GDM1 (cell line): ENCODE data around the gene TNNI2.
A peak's percentile ranks its signal among the peaks of the same experiment; 100 is the strongest.

Experiments
- DNase-seq: peaks from one replicate; lab custom pipeline; 2025; lab: John Stamatoyannopoulos, UW

Gene TNNI2

DNA sequence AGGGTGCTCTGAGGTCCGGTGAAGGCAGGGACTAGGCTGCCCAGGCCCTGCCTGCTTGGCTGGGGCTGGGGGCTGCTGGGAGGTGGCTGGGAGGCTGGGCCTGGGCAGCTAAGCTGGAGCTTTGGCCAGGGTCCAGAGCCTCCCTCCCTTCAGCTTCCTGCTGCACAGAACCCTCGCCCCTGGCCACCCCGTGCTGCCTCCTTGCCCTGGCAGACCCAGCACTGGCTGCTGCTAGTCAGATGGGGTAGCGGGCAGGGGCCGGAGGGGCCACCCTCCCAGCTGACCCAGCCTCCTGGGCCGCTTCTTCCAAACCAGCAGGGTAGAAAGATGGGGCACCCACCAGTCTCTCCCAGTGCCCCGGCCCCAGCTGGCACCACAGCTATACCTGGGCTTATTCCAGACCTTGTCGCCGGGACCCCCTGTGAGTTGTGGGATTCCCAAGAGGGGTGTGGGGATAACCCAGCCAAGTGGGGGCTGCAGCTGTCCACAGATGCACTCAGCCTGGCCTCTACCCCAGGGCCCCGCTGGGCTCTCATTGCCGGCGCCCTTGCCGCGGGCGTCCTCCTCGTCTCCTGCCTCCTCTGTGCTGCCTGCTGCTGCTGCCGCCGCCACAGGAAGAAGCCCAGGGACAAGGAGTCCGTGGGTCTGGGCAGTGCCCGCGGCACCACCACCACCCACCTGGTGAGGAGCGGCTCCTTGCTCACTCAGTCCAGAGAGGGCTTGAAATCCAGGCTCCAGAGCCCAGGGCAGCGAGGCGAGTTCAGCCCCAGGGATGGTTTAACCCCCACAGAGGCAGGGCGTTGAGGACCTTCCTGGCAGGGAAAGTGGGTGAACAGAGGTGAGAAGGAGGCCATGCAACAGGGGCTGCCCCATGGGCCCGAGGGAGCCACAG is 3.8 kb upstream of the TNNI2 start, which contains the start of gene SYT8:
TSS of gene SYT8 (plus strand) at position 212 of the 892 bp plus-strand sequence. CDS start at position 328, 116 bp downstream.
- DNase-seq: no peak

- no peak for DNase-seq
Measured at GRCh38 chr11:1835671-1836010, 3.1 kb upstream of the TNNI2 start.

DNA sequence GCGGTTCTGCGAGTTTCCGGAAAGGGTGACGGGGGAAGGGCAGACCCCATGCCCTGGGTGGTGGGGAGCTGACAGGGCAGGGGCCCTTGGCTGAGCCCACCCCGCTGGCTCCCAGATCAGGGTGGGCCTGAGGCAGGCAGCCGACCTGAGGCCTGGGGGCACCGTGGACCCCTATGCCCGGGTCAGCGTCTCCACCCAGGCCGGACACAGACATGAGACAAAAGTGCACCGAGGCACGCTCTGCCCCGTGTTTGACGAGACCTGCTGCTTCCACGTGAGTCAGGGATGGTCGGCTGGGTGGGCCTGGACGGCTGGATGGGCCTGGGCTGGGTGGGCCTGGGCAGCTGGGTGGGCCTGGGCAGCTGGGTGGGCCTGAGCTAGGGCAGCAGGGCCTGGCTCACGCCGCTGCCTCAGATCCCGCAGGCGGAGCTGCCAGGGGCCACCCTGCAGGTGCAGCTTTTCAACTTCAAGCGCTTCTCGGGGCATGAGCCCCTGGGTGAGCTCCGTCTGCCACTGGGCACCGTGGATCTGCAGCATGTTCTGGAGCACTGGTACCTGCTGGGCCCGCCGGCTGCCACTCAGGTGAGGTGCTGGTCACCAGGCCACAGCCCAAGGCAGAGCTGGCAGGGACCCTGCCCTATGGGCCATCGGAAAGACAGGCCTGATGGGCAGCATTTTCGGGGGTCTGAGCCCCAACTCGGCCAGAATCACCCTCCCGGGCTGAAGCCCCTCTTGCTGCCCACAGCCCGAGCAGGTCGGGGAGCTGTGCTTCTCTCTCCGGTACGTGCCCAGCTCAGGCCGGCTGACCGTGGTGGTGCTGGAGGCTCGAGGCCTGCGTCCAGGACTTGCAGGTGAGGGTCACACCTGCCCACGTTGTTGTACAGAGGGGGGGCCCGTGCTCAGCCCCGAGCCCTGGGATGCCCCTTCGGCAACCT is 2.5 kb upstream of the TNNI2 start:
- DNase-seq: no peak

- DNase-seq: peak; percentile 70
Measured at GRCh38 chr11:1837171-1838076, 1.4 kb upstream of the TNNI2 start.

GRCh38 chr11:1838077-1838425 is 730 bp upstream of the TNNI2 start:
- no peak for DNase-seq

DNA sequence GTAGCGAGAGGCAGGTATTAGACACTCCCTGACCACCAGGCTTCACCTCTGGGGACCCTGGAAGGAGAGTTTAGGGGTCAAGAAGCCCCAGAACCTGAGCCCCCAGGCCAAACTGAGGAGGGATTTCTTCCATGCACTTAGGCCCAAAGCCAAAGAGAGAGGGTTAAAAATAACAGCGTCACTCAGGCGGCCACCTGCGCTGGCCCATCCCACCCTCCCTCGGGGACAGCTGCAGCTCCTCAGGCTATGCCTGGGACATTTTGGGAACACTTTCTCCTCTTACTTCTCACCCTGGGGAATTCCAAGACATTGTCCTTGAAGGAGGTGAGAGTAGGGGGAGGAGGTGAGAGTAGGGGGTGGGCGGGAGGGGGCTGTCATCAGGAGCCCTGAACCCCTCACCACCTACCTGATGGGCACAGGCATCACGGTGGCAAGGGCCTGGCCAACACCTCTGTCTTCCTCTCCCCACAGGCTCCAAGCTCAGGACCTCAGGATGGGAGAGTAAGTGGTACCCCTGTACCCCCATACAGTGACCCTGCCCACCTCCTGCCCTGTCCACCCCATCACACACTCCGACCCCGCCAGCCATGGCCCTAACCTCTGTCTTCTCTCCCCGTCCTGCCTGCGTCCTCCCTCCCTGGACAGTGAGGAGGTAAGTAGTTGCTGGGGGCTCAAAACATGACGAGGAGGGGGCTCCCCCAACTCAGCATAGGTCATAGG is 583 bp downstream of the TNNI2 start:
- no peak for DNase-seq

DNA sequence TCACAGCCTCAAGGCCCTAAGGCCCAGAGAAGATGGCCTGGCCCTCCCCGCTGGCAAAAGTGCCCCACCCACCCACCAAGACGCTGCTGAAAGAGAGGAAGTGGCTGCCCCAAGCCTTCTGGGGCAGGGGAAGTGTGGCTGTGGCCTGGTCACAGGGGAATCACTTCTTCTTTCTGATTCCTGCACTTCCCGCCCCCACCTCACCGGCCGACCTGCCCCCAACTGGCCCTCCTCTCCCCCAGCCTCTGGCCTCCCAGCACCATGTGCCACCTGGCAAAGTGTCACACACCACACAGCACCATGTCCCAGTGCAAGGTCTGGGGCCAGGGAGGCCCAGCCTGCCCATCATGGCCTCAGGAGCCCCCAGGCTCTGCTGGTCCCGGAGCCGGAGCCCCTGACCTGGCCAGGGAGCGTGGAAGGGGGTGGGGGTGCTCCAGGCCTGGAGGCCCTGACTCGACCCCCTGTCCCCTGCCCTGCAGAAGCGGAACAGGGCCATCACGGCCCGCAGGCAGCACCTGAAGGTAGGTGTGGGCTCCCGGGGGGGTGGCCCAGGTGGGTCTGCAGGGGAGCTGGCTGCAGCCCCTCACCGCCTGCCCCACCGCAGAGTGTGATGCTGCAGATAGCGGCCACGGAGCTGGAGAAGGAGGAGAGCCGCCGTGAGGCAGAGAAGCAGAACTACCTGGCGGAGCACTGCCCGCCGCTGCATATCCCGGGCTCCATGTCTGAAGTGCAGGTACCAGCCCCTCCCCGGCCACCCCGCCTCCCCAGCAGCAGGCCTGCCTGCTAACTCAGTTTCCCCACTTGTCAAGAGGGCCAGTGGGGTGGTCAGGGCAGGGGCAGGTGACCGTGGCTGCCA is 1.4 kb downstream of the TNNI2 start:
- peak; percentile 76 for DNase-seq

DNA sequence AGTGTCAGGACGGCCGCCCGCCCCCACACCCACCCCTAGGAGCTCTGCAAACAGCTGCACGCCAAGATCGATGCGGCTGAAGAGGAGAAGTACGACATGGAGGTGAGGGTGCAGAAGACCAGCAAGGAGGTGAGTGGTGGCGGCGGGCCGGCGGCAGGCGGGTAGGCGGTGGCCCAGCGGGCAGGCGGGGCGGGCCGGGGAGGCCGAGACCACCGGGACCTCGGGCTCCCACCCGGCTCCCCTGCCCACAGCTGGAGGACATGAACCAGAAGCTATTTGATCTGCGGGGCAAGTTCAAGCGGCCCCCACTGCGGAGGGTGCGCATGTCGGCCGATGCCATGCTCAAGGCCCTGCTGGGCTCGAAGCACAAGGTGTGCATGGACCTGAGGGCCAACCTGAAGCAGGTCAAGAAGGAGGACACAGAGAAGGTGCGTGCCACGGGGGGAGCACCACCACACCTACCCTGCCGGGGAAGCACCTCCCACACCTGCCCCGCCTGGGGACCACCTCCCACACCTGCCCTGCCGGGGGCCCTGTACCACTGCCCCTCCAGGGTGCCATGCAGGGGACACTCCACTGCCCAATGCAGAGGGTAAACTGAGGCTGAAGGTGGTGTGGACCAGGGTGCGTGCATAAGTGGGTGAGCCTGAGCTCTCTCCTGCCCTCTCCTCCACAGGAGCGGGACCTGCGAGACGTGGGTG is 2.1 kb downstream of the TNNI2 start:
- no peak for DNase-seq

- DNase-seq: no peak
Measured at GRCh38 chr11:1841511-1842148, 2.8 kb downstream of the TNNI2 start.

- DNase-seq: no peak
Measured at GRCh38 chr11:1842149-1843097, 3.6 kb downstream of the TNNI2 start.

GRCh38 chr11:1843098-1843473 is 4.3 kb downstream of the TNNI2 start:
- DNase-seq: no peak

GRCh38 chr11:1843796-1844195 is 5.0 kb downstream of the TNNI2 start:
- DNase-seq: no peak

DNA sequence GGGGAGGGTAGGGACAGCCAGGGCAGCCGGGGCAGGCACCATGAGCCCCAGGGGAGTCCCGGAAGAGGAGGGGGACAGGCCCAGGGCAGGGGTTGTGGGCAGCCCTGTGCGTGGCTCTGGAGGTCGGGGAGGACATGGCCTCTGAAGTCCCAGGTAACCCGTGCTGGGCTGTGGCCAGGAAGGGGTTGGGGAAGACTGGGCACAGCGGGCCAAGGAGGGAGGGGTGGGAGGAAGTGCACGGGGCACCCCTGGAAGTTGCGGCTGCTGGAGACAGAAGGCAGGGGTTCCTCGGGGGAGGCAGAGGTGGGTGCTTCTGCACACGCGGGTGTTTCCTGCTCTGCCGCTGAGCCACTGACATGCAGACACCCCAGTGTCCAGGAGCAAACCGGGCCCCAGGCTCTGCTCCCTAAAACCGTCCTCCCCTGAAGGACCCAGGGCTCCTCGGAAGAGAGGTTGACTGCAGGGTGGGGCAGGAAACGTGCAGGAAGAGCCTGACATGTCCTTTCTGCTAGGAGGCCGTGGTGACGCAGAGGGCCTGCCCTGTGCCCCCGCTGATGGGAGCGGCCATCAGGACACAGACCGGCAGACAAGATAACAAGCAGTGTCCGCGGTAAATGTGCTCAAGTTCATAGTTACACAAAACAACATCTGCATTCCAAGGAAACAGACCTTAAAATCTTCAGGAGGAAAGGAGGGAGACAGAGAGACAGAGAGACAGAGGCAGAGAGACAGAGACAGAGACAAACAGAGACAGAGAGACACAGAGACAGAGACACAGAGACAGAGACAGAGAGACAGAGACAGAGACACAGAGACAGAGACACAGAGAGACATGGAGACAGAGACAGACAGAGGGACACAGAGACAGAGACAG is 5.7 kb downstream of the TNNI2 start:
- peak; percentile 59 for DNase-seq

DNA sequence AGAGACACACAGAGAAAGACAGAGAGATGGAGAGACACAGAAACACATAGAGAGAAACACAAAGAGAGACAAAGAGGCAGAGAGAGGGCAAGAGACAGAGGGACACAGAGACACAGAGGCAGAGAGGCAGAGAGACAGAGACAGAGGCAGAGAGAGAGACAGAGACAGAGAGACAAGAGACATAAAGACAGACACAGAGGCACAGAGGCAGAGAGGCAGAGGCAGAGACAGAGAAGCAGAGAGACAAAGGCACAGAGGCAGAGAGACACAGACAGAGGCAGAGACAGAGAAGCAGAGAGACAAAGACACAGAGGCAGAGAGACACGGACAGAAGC is 6.3 kb downstream of the TNNI2 start:
- DNase-seq: no peak

- DNase-seq: no peak
Measured at GRCh38 chr11:1845561-1846452, 7.0 kb downstream of the TNNI2 start.

GRCh38 chr11:1846453-1846932 is 7.7 kb downstream of the TNNI2 start:
- DNase-seq: no peak
